SK-N-SH (cell line): ENCODE results near the gene DYNLT3.

Experiments used
- ELF1 ChIP-seq: IDR thresholded peaks from 2 replicates; pipeline ENCODE4 v1.4.0; 2012
- EZH2phosphoT487 ChIP-seq: fragments of 200-600 bp; sonication (generic); IDR thresholded peaks from 2 replicates; pipeline ENCODE4 v1.6.1; 2017; ENCODE audit warnings: low read depth, mixed run types, mild to moderate bottlenecking, antibody characterized with exemption, moderate library complexity, borderline replicate concordance
- JUND ChIP-seq: IDR thresholded peaks from 2 replicates; pipeline ENCODE4 v1.4.0; 2012
- MXI1 ChIP-seq: IDR thresholded peaks from 2 replicates; pipeline ENCODE4 v1.6.1; 2012; ENCODE audit warnings: mild to moderate bottlenecking, low read depth, low read length, improper control_type of control experiment
- POLR2AphosphoS5 ChIP-seq: IDR thresholded peaks from 2 replicates; pipeline ENCODE4 v1.6.1; 2012; ENCODE audit warnings: low read depth, low read length
- RAD21 ChIP-seq: IDR thresholded peaks from 2 replicates; pipeline ENCODE4 v1.6.1; 2012; ENCODE audit warnings: mild to moderate bottlenecking, low read length
- RXRA ChIP-seq: IDR thresholded peaks from 2 replicates; pipeline ENCODE4 v1.4.0; 2012; ENCODE audit warnings: low read depth, mild to moderate bottlenecking, borderline replicate concordance
- TCF12 ChIP-seq: IDR thresholded peaks from 2 replicates; pipeline ENCODE4 v1.4.0; 2012
- TF ChIP-seq, protein P1 (sequence below): fragments of 200-600 bp; sonication (generic); IDR thresholded peaks from 2 replicates; pipeline ENCODE4 v1.6.1; 2017; ENCODE audit warnings: antibody characterized with exemption, mild to moderate bottlenecking, moderate library complexity
- TF ChIP-seq, protein P2 (sequence below): IDR thresholded peaks from 2 replicates; pipeline ENCODE4 v1.4.0; 2012; ENCODE audit warnings: low read depth, borderline replicate concordance
- TF ChIP-seq, protein P3 (sequence below): fragments of 150-350 bp; IDR thresholded peaks from 2 replicates; pipeline ENCODE4 v1.6.1; 2017; ENCODE audit warnings: antibody characterized with exemption, low read length, low read depth, borderline replicate concordance

DNA sequence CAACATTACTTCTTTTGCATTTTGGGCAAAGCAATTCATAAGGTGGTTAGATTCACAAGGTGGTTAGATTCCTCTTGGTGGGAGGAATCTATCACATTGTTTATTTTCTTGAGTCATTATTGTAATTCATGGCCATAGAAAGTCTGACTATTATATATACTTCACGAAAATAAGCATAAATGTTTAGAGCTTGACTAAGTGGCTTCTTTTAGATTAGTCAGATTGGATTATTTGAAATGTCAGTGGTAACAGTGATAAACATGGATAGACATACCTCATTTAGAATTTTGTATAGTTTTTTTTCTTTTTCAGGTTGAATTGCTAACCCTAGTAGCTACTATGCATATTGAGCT, 24.9 kb upstream of the DYNLT3 start:
- TF ChIP-seq, protein P1, sequence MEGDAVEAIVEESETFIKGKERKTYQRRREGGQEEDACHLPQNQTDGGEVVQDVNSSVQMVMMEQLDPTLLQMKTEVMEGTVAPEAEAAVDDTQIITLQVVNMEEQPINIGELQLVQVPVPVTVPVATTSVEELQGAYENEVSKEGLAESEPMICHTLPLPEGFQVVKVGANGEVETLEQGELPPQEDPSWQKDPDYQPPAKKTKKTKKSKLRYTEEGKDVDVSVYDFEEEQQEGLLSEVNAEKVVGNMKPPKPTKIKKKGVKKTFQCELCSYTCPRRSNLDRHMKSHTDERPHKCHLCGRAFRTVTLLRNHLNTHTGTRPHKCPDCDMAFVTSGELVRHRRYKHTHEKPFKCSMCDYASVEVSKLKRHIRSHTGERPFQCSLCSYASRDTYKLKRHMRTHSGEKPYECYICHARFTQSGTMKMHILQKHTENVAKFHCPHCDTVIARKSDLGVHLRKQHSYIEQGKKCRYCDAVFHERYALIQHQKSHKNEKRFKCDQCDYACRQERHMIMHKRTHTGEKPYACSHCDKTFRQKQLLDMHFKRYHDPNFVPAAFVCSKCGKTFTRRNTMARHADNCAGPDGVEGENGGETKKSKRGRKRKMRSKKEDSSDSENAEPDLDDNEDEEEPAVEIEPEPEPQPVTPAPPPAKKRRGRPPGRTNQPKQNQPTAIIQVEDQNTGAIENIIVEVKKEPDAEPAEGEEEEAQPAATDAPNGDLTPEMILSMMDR, result no peak
- TF ChIP-seq TCF12 (no peak), RXRA (no peak), MXI1 (no peak), POLR2AphosphoS5 (no peak), EZH2phosphoT487 (no peak), ELF1 (no peak), JUND (no peak), RAD21 (no peak)
- TF ChIP-seq, protein P2, sequence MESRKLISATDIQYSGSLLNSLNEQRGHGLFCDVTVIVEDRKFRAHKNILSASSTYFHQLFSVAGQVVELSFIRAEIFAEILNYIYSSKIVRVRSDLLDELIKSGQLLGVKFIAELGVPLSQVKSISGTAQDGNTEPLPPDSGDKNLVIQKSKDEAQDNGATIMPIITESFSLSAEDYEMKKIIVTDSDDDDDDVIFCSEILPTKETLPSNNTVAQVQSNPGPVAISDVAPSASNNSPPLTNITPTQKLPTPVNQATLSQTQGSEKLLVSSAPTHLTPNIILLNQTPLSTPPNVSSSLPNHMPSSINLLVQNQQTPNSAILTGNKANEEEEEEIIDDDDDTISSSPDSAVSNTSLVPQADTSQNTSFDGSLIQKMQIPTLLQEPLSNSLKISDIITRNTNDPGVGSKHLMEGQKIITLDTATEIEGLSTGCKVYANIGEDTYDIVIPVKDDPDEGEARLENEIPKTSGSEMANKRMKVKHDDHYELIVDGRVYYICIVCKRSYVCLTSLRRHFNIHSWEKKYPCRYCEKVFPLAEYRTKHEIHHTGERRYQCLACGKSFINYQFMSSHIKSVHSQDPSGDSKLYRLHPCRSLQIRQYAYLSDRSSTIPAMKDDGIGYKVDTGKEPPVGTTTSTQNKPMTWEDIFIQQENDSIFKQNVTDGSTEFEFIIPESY, result no peak
- TF ChIP-seq, protein P3, sequence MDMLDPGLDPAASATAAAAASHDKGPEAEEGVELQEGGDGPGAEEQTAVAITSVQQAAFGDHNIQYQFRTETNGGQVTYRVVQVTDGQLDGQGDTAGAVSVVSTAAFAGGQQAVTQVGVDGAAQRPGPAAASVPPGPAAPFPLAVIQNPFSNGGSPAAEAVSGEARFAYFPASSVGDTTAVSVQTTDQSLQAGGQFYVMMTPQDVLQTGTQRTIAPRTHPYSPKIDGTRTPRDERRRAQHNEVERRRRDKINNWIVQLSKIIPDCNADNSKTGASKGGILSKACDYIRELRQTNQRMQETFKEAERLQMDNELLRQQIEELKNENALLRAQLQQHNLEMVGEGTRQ, result no peak
